Activated T-cell treated with anti-CD3 and anti-CD28 coated beads, Interleukin-2, amount 50 U/mL, for 4 hours (primary cell): ENCODE measurements around the gene CHAD. TPM values are rescaled to one million over a fixed set of nuclear protein-coding genes. Genes with fewer than 3 reads are reported as not detected.
"Not testable (repeated sequence)": the region's sequence is repeated elsewhere in the genome, so short reads cannot be mapped to it uniquely, and the experiment has no call there.

ENCODE experiments used
- ATAC-seq, 2 donors: fragments of 200-7000 bp; cut with Tn5 transposase; one replicate each; pipeline ENCODE4 v1.10.0; 2021
- DNase-seq: peaks from one replicate; pipeline ENCODE4 v3.0.0-alpha.2; 2020
- H3K27me3 Mint-ChIP-seq: one replicate; pipeline ENCODE4 v1.8.0; 2021; ENCODE audit warnings: low read depth, mixed read lengths
- H3K36me3 Mint-ChIP-seq: one replicate; pipeline ENCODE4 v1.8.0; 2022; ENCODE audit warnings: mixed read lengths; ENCODE audit not compliant: insufficient read depth
- H3K4me1 Mint-ChIP-seq: one replicate; pipeline ENCODE4 v1.8.0; 2021; ENCODE audit warnings: low read depth, mixed read lengths
- H3K4me3 Mint-ChIP-seq: one replicate; pipeline ENCODE4 v1.8.0; 2021; ENCODE audit warnings: mild to moderate bottlenecking, moderate library complexity, mixed read lengths
- H3K9me3 Mint-ChIP-seq: one replicate; pipeline ENCODE4 v1.8.0; 2021; ENCODE audit warnings: mixed read lengths
- total RNA-seq, 3 donors: library from RNA; stranded (reverse); gene quantifications; one replicate each; pipeline ENCODE4 v1.2.1, GENCODE V29; 2021

The CHAD gene
- total RNA-seq, 3 donors from 2014 or later, result not detected

- ATAC-seq (no peak), DNase-seq (no peak)
- Mint-ChIP-seq H3K4me1 (no peaks in the 10 kb centered on the region), H3K9me3 (no peaks in the 10 kb centered on the region), H3K4me3 (no peak overlapping the region), H3K36me3 (peaks cover 3% of the 10 kb centered on the region), H3K27me3 (no peaks in the 10 kb centered on the region)
These were observed 25.1 kb downstream of the CHAD start for GRCh38 chr17:50443505-50443974.

- Mint-ChIP-seq H3K4me1 (no peaks in the 10 kb centered on the region), H3K27me3 (no peaks in the 10 kb centered on the region), H3K36me3 (peaks cover 2% of the 10 kb centered on the region), H3K4me3 (no peak overlapping the region), H3K9me3 (no peaks in the 10 kb centered on the region)
- no peak for DNase-seq
- ATAC-seq, result no peak
These were observed 27.5 kb downstream of the CHAD start for GRCh38 chr17:50440838-50441829.

DNA sequence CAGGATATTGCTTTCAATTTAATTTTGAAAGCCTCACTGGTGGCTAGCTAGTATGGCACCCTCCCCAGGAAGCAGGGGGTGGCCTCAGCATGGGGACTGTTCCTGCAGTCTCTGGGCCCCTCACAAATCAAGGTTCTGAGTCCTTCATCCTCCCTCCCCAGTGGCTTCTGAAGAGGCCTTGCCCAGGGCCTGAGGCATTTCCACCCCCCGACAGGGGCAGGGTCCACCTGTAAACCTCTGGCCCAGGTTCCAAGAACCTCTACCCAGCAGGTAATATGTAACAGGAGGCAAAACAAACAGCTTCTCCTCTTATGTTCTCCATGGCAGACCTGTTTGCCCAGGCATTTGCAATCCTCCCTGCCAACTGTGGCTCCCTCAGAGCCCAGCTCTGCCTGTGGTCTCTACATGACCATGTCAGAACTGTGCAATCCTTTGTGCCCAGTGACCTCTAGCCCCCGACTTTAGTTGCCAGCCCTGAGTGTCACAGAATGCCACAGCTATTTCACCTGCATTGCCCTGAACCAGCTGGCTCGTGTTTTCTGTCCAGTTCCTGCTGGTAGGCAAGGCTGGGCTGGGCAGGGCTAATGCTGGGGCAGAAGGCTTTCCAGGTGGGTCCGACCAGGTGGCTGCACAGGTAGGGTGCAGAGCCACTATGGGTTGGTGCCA, 28.4 kb downstream of the CHAD start:
- ATAC-seq (no peak), DNase-seq (no peak)
- Mint-ChIP-seq H3K27me3 (no peaks in the 10 kb centered on the region), H3K4me3 (no peak overlapping the region), H3K36me3 (peaks cover 2% of the 10 kb centered on the region), H3K4me1 (no peaks in the 10 kb centered on the region), H3K9me3 (no peaks in the 10 kb centered on the region)

- no peak overlapping the region for H3K4me3 Mint-ChIP-seq
These were observed 29.7 kb downstream of the CHAD start for GRCh38 chr17:50439008-50439407.

GRCh38 chr17:50437409-50437808, 31.3 kb downstream of the CHAD start:
- Mint-ChIP-seq H3K27me3 (no peaks in the 10 kb centered on the region), H3K4me1 (no peaks in the 10 kb centered on the region), H3K4me3 (no peak overlapping the region), H3K36me3 (peaks cover 2% of the 10 kb centered on the region), H3K9me3 (no peaks in the 10 kb centered on the region)
- ATAC-seq (no peak), DNase-seq (no peak)

More at GRCh38 chr17:50439008-50439407, 29.7 kb downstream of the CHAD start:
- no peaks in the 10 kb centered on the region for H3K27me3 Mint-ChIP-seq
- DNase-seq (no peak), ATAC-seq (no peak)
- peaks cover 2% of the 10 kb centered on the region for H3K36me3 Mint-ChIP-seq
- no peaks in the 10 kb centered on the region for H3K4me1 Mint-ChIP-seq
- no peaks in the 10 kb centered on the region for H3K9me3 Mint-ChIP-seq

DNA sequence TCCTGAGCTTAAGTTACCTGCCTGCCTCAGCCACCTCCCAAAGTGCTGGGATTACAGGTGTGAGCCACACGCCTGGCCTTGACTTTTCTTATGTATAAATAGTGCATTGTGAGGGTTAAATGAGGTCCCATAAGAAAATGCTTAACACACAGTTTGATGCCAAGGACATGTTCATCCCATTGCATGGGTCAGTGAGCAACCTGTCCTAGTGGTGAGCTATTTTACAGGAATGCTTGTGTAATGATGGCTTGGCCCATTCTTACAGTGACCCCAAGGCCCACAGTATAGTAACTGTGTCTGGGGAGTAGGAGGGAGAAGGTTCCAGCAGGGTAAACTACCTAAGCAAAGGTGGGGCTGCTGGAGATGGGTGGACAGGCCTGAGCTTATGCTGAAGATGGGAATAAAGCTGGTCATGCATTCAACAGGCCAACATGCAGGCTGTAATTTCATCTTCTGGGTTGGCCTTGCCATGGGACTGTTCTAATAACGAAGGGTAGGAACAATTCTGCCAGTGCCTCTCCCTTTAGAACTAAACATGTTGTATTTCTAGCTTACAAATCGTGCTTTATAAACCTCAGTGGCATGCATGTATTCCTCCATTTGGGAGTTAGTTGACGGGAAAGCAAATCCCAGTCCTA, 36.4 kb downstream of the CHAD start:
- H3K27me3 Mint-ChIP-seq, result no peaks in the 10 kb centered on the region
- no peak overlapping the region for H3K4me3 Mint-ChIP-seq
- DNase-seq (no peak), ATAC-seq (no peak)
- H3K36me3 Mint-ChIP-seq, result no peaks in the 10 kb centered on the region
- H3K4me1 Mint-ChIP-seq, result peaks cover 4% of the 10 kb centered on the region
- H3K9me3 Mint-ChIP-seq, result no peaks in the 10 kb centered on the region

GRCh38 chr17:50430821-50431618, 37.7 kb downstream of the CHAD start:
- H3K27me3 Mint-ChIP-seq, result no peaks in the 10 kb centered on the region
- H3K36me3 Mint-ChIP-seq, result no peaks in the 10 kb centered on the region
- no peak for ATAC-seq
- H3K4me3 Mint-ChIP-seq, result no peak overlapping the region
- H3K4me1 Mint-ChIP-seq, result peaks cover 12% of the 10 kb centered on the region
- no peak for DNase-seq
- H3K9me3 Mint-ChIP-seq, result no peaks in the 10 kb centered on the region

DNA sequence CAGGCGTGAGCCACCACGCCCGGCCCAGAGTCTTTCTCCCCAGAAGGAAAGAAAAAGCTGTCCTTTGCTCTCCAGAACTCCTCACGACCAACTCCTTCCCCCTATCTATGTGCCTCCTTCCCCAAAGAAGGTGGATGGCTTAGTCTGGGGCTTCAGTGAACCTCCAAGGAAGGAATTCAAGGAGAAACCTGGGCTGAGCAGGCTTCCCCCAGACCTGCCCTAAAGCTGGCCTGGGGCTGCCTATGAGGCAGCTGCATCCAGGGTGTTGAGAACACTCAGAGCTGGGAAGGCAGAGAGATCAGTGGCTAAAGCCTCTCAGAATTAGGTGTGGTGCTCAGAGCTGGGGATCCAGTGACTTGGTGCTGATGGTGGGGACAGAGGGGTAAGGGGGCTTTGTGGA, 38.9 kb downstream of the CHAD start:
- ATAC-seq, result no peak
- H3K4me1 Mint-ChIP-seq, result peaks cover 19% of the 10 kb centered on the region

GRCh38 chr17:50428831-50429424, 39.8 kb downstream of the CHAD start:
- DNase-seq (no peak), ATAC-seq (no peak)
- Mint-ChIP-seq H3K4me3 (no peak overlapping the region), H3K36me3 (no peaks in the 10 kb centered on the region), H3K27me3 (no peaks in the 10 kb centered on the region), H3K4me1 (peaks cover 19% of the 10 kb centered on the region), H3K9me3 (no peaks in the 10 kb centered on the region)

More for the DNA sequence above, 38.9 kb downstream of the CHAD start:
- Mint-ChIP-seq H3K4me3 (no peak overlapping the region), H3K9me3 (no peaks in the 10 kb centered on the region), H3K27me3 (no peaks in the 10 kb centered on the region), H3K36me3 (no peaks in the 10 kb centered on the region)
- DNase-seq, result no peak

- ATAC-seq, H3K27me3 Mint-ChIP-seq, H3K36me3 Mint-ChIP-seq, DNase-seq, H3K9me3 Mint-ChIP-seq, H3K4me3 Mint-ChIP-seq: not testable (repeated sequence)
- H3K4me1 Mint-ChIP-seq, result peaks cover 19% of the 10 kb centered on the region
These were observed 40.6 kb downstream of the CHAD start for GRCh38 chr17:50428126-50428525.

DNA sequence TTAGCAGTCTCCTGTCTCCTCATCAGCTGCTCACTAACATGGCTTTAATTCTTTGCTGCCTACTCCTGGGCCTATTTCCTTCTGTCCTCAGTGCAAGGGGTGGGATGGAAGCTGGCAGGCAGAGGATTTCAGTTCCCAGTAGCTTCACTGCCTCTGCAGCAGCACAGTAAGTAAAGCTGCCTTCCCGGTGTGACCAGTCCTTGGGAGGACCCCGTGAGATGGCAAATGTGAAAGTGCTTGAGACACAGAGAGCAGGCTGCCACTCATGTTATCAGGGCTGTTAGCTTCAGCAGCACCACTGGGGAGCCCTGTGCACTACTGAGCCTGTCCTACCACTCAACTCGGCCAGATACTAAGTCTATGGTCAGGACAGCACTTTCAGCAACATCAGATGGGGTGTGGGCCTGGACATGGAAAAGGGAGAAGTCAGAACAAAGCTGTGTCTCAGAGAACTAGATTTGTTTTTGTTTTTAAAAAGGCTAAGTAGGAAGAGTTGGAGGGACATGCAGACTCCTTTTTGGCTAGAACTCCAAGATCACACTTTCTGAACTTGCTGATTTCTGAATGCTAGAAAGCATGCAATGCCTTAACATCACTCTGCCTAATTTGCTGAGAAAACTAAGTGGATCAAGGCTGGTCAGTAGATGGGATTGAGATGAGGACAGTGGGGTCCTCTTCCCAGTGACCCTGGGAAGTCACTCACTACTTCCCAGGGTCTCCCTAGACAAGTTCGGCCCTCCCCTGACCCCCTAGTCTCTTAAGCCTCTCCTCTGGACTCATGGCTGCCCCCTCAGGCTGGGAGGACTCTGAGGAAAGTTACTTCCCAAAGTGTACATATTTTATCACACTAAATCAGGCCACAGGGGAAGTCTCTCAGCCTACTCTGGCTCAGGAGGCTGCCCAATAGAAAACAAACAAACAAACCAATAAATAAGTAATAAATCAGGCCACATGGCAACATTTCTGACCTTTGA, 41.6 kb downstream of the CHAD start:
- ATAC-seq (peak; percentile 31 to 34), DNase-seq (no peak)
- Mint-ChIP-seq H3K4me3 (peak overlapping the region; percentile 81), H3K27me3 (no peaks in the 10 kb centered on the region), H3K9me3 (no peaks in the 10 kb centered on the region), H3K36me3 (no peaks in the 10 kb centered on the region), H3K4me1 (peaks cover 19% of the 10 kb centered on the region)

GRCh38 chr17:50426472-50426782, 42.3 kb downstream of the CHAD start:
- H3K4me3 Mint-ChIP-seq, result peak overlapping the region; percentile 81
- DNase-seq (no peak), ATAC-seq (no peak)
- no peaks in the 10 kb centered on the region for H3K27me3 Mint-ChIP-seq
- peaks cover 23% of the 10 kb centered on the region for H3K4me1 Mint-ChIP-seq
- no peaks in the 10 kb centered on the region for H3K9me3 Mint-ChIP-seq
- no peaks in the 10 kb centered on the region for H3K36me3 Mint-ChIP-seq
